ENCODE measurements around the gene PLCL1.

Gene PLCL1

DNA sequence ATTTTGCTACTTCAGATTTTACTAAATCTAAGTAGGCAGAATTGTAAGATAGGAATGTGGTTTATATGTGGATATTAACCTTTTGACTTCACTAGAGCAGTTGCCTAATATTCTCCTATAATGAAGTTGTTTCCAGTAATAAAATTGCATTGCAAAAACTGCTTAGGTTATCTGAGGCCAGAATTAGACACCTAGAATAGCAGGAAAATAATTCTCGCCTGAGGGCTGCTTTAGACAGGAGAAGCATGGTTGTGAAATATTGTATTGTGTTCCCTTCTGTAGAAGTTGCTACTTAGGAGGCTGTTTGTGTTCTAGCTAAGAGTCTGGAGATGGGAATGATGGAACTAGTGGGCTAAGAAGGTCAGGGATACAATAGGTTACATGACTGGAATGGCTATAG lies 146.3 kb downstream of the PLCL1 start:
- no peak overlapping the region for H3K27ac ChIP-seq
- TF ChIP-seq CTCF (IDR thresholded peaks at IDR 0.05): no peak
- TF ChIP-seq ZFX (IDR thresholded peaks at IDR 0.05; ENCODE audit: borderline replicate concordance): no peak

DNA sequence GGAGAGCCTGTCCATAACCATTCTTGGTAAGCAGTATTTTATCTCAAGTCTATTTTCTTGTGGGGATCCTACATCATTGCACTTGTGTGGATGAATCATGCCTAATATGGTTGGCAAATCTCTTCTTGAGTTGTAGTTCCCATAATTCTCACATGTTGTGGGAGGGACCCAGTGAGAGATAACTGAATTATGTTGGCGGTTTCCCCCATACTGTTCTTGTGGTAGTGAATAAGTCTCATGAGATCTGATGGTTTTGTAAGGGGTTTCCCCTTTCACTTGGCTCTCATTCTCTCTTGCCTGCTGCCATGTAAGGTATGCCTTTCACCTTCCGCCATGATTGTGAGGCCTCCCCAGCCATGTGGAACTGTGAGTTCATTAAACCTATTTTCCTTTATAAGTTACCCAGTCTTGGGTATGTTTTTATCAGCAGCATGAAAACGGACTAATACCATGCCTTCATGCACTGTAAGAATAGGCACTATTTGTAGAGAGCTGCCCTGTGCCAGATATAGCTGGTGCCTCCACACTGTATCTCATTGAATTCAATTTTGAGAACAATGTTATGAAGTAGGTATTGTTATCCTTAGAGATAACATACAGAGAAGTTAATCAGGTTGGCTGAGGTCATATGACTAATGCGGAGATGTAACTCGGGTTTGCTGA lies 148.3 kb downstream of the PLCL1 start:
- no peak overlapping the region for H3K27ac ChIP-seq
- TF ChIP-seq CTCF (IDR thresholded peaks at IDR 0.05) (no peak), ZFX (IDR thresholded peaks at IDR 0.05; ENCODE audit: borderline replicate concordance) (no peak)

DNA sequence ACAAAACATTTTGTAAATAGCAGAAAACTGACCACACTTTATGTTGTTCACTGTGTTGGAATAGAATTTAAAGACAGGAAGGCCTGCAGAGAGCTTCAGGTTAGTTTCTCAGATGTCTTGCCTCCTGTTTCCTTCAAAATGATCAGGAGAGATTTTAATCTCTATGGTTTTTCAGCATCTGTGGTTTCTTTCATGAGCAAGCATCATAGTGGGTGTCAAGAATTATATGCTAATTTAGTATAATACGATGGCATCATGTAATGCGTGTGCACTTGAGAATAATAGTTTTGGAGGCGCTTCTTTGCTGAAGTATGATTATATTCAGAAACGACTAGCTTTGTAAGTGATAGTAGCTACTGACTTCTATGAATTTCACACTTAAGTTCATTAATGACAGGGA lies 149.9 kb downstream of the PLCL1 start:
- TF ChIP-seq CTCF (IDR thresholded peaks at IDR 0.05) (no peak), ZFX (IDR thresholded peaks at IDR 0.05; ENCODE audit: borderline replicate concordance) (no peak)
- no peak overlapping the region for H3K27ac ChIP-seq

- H3K27ac ChIP-seq: no peak overlapping the region
- TF ChIP-seq CTCF (IDR thresholded peaks at IDR 0.05): no peak
- no peak for TF ChIP-seq ZFX (IDR thresholded peaks at IDR 0.05; ENCODE audit: borderline replicate concordance)
Observed at GRCh38 chr2:197958592-197959150, 154.3 kb downstream of the PLCL1 start.

GRCh38 chr2:197959383-197959782 lies 155.0 kb downstream of the PLCL1 start:
- TF ChIP-seq CTCF (IDR thresholded peaks at IDR 0.05) (no peak), ZFX (IDR thresholded peaks at IDR 0.05; ENCODE audit: borderline replicate concordance) (no peak)
- no peak overlapping the region for H3K27ac ChIP-seq

GRCh38 chr2:197960786-197961185 lies 156.4 kb downstream of the PLCL1 start:
- no peak for TF ChIP-seq ZFX (IDR thresholded peaks at IDR 0.05; ENCODE audit: borderline replicate concordance)
- no peak for TF ChIP-seq CTCF (IDR thresholded peaks at IDR 0.05)

GRCh38 chr2:197964720-197965119 lies 160.3 kb downstream of the PLCL1 start:
- TF ChIP-seq CTCF (IDR thresholded peaks at IDR 0.05): no peak
- no peak for TF ChIP-seq ZFX (IDR thresholded peaks at IDR 0.05; ENCODE audit: borderline replicate concordance)
- H3K27ac ChIP-seq: no peak overlapping the region

More at GRCh38 chr2:197960786-197961185, 156.4 kb downstream of the PLCL1 start:
- H3K27ac ChIP-seq: no peak overlapping the region

All from 22Rv1 (cell line).